Activated T-helper 1 cell treated with Interleukin-2 at 50 U/mL for 16 hours (primary cell): Measurements from ENCODE around the gene WFDC10B.
"Not testable (repeated sequence)": the region's sequence is repeated elsewhere in the genome, so short reads cannot be mapped to it uniquely, and the experiment has no call there.

Experiments
- DNase-seq: peaks from one replicate; pipeline ENCODE4 v3.0.0-alpha.2; 2020; ENCODE audit warnings: low read depth

The WFDC10B gene

DNA sequence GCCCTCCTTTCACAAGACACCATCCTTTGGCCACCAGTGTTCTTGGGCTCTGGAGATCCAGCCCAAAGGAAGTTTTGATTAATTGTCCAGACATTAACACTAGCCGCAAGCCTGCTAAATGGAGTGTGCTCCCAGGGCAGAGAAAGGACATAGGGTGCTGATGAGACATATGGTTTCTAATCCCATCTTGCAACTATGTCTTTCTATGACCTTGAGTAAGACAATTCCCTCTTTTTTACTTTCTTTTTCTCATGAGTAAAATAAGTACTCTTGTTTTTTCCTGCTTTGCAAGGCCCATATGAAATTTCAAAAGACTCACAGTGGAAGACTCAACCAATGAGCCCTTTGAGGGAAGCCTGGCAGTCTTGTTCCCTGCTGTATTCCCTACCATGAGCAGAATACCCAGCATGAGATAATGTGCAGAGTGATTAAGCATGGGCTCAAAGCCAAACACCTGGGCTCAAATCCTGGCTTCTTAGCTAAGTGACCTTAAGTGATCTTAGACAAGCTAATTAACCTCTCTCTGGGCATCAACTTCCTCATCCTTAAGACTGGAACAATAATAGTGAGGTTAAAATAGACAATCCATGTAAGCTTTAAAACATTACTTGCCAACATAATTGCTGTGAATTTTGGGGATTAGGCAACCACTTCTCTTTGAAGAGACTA, at the start of gene WFDC10B:
WFDC10B (minus strand) TSS at position 51 of the 669 bp plus-strand sequence. CDS start 19,027 bp downstream, outside the sequence.
- DNase-seq, result no peak

DNA sequence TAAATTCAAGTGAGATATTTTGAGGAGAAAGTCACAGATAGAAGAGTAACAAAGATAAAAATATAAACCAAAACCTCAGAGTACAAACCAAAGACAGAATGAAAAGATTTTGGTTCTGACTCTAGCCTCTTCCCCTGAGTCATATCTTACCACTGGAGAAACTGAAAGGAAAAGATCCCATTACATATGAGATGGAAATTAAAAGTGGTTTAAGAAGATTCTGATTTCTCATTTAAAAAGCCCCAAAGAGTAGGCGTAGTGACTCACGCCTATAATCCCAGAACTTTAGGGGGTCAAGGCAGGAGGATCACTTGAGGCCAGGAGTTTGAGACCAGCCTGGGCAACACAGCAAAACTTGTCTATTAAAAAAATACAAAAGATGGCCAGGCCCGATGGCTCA, 47.9 kb upstream of the WFDC10B start:
- DNase-seq, result no peak

DNA sequence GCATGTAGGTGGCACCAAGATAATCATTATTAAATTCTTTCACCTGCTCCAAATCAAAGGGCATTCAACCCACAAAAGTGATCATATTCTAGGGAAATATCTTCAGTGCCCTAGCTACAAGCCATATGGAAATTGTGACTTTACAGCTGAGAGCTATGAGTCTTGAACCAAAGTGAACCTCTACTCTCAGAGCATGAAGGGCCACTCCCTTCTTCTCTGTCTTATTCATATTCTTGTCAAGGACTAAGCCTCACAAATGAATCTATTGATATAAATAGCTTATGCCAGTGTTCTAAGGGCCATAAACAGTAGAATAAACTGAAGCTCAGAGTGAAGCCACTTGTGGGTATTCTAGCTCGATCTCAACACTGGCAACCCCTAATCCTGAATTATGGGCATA, 46.9 kb upstream of the WFDC10B start:
- no peak for DNase-seq

DNA sequence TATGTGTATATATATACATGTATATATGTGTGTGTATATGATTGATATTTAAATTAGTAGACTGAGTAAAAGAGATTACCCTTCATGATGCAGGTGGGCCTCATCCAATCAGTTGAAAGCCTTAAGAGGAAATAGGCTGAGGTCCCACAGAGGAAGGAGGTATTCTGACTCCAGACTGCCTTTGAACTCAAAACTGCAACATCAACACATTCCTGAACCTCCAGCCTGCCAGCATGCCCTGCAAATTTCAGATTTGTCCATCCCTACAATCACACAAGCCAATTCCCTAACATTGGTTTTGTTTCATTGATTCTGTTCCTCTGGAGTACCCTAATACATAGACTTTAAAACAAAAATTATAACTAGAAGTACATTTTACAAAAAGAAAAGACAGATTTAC, 40.2 kb upstream of the WFDC10B start:
- no peak for DNase-seq

DNA sequence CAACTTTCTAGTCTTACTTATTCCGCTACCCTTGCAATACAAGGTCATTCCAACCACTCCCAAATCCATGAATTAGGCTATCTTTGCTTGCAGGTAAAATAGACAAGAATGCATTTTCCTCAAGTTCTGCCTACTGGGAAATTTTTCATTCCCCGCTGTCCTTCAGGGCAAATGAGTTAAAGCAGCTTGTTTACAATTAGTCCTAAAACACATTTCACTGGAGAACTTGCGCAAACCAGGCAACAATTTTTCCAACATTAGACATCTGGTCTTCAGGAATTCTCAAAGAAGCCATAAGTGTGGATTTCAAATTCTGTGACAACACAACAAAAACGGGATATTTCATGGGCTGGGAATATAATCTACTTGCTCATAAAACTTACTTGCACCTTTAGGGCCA, 37.8 kb upstream of the WFDC10B start:
- no peak for DNase-seq

DNA sequence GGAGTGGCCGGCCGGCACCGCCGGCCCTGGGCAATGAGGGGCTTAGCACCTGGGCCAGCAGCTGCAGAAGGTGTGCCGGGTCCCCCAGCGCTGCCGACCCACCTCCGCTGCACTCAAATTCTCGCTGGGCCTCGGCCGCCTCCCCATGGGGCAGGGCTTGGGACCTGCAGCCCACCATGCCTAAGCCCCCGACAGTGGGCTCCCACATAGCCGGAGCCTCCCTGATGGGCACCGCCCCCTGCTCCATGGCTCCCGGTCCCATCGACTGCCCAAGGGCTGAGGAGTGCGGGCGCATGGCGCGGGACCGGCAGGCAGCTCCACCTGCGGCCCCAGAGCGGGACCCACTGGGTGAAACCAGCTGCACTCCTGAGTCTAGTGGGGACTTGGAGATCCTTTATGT, 31.2 kb upstream of the WFDC10B start:
- DNase-seq, result no peak

DNA sequence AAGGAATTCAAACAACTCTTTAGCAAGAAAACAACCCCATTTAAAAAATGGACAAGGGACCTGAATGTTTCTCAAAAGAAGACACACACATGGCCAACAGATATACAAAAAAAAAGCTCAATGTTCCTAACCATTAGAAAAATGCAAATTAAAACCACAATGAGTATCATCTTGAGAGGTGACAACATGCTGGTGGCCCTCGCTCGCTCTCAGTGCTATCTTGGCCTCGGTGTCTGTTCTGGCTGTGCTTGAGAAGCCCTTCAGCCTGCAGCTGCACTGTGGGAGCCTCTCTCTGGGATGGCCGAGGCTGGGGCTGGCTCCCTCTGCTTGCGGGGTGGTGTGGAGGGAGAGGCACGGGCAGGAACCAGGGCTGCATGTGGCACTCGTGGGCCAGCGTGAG, 30.7 kb upstream of the WFDC10B start:
- DNase-seq, result no peak

DNA sequence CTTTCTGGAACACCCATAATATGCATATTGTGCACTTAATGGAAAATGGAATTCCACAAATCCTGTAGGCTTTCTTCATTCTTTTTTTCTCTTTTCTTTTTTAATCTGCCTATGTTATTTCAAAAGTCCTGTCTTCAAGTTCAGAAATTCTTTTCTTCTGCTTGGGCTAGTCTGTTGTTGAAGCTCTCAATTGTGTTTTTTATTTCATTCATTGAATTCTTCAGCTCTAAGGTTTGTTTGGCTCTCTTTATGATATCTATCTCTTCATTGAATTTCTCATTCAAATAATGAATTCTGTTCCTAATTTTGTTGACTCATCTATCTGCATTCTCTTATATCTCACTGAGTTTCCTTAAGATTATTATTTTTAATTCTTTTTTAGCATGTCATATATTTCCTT, 27.4 kb upstream of the WFDC10B start:
- DNase-seq, result no peak

DNA sequence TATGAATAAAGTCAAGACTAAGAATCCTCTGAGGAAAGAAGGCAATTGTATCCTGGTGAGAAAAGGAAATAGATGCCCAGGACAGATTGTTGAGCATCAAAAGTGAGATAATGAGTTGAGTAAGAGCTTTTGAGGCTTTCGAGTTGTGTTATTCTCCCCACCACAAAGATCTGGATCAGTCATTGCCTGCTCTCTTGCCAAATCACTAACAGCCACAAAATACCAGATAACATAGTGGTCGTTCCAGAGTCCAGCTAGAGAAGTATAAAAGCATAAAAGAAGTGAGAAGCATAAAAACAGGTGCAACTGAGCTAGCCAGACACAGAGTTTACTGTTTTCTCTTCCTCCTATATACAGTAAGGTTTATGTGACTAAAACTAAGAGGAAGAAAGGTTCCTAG, 22.2 kb upstream of the WFDC10B start:
- DNase-seq, result no peak

DNA sequence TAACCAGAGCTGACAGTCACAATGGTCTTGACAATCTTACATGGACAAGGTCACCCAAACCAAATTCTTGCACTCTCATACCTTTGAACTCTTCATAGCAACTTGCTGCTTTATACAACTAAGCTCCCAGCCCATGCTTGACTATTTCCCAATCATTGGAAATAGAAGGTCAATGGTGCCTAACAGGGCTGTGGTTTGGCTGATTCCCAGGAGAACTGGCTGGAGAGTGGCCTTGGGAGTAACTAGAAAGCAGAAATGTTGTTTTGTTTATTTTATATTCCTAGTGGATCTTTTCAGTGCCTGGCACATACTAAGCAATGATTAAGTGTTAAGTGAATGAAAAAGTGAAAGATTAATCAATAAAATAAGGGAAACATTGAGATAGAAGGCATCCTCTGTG, 20.3 kb upstream of the WFDC10B start:
- DNase-seq, result no peak

DNA sequence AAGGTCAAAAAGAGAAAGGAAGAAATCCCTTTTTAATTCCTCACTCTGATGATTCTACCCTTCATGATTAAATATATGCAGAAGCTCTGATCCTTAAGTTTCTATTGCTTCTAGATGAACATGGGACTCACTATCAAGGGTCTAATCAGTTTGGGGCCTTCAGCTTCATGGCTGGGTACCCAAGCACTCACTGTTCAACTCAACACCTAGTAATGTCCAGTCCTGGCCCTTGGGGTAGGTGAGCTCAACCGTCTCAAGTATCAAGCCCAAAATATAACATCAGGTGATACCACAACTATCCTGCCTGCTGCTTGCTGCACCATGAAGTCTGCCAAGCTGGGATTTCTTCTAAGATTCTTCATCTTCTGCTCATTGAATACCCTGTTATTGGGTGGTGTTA, 17.2 kb upstream of the WFDC10B start, which contains the start of gene SPINT4:
SPINT4 (plus strand) TSS at position 301 of the 400 bp plus-strand sequence; CDS start at position 322, 21 bp downstream.
- DNase-seq, result no peak

DNA sequence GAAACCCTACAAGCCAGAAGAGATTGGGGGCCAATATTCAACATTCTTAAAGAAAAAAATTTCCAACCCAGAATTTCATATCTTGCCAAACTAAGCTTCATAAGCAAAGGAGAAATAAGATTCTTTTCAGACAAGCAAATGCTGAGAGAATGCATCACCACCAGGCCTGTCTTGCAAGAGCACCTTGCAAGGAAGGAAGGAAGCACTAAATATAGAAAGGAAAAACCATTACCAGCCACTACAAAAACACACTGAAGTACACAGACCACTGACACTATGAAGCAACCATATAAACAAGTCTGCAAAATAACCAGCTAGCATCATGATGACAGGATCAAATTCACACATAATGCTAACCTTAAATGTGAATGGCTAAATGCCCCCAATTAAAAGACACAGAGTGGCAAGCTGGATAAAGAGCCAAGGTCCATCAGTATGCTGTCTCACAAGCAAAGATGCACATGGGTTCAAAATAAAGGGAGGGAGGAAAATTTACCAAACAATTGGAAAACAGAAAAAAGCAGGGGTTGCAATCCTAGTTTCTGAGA, 11.4 kb upstream of the WFDC10B start:
- not testable (repeated sequence) for DNase-seq

DNA sequence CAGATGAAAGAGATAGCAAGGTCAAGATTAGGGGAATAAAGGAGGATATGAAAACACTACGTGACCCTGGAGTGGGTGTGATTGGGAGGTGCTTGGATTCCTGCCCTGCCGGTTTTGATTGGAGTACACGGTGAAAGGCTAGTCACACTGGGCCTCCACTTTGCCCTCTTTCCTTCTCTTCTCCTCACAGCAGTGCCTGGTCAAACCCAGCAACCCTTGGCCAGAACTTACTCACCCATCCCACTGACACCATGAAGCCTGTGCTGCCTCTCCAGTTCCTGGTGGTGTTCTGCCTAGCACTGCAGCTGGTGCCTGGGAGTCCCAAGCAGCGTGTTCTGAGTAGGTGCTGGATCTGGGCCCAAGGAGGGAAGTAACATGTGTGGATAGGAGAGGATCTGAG, 2.9 kb downstream of the WFDC10B start, which contains the start of gene WFDC13:
WFDC13 (plus strand) TSS at position 166 of the 400 bp plus-strand sequence; CDS start at position 252, 86 bp downstream.
- no peak for DNase-seq

DNA sequence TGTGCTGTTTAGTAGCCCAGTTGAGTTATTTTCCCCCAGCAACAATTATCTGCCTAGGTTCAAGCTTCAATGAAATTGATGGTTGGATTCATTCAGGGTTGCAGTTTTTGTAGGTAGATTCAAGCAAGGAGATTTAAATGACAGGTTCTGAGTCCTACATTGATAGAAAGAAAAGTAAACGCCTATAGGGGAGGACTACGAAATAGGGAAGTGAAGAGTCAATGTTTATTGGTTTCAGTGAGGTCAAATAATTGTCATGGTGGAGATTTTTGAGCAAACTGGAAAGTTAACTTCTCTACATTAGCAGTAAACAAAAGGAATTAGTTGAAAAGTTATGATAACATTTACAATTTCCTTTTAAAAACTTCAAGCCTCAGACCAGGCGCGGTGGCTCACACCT, 3.7 kb downstream of the WFDC10B start:
- no peak for DNase-seq

DNA sequence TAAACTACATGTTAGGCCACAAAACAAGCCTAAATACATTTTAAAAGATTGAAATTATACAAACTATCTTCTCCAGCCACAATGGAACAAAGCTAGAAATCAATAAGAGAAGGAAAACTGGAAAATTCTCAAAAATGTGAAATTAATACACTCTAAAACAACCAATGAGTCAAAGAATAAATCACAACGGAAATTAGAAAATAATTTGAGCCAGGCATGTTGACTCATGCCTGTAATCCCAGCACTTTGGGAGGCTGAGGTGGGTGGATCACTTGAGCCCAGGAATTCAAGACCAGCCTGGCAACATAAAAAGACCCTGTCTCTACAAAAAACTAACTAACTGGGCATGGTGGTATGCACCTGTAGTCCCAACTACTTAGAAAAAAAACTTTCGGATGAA, 9.3 kb downstream of the WFDC10B start:
- DNase-seq, result no peak

DNA sequence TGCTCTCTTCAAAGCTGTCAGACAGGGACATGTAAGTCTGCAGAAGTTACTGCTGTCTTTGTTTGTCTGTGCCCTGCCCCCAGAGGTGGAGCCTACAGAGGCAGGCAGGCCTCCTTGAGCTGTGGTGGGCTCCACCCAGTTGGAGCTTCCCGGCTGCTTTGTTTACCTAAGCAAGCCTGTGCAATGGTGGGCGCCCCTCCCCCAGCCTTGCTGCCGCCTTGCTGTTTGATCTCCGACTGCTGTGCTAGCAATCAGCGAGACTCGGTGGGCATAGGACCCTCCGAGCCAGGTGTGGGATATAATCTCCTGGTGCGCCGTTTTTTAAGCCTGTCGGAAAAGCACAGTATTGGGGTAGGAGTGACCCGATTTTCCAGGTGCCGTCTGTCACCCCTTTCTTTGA, 11.5 kb downstream of the WFDC10B start:
- not testable (repeated sequence) for DNase-seq

DNA sequence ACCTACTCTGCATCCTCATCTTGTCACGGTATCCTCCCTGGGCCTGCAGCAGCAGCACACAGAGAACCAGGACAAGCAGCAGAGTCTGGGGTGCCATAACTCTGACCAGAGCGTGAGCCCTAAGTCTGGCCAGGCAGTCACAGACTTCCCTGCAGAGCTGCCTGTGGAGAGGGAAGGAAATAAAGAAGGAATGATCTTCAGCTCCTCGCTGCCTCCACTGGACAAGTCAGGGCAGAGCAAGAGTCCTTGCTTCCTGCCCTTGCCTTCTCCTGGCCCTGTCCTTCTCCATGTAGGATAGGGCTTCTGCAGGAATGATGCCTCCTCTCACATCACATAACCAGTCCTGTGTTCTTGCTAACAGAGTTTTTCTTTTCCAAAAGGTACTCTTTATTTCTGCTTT, 18.9 kb downstream of the WFDC10B start:
- no peak for DNase-seq

DNA sequence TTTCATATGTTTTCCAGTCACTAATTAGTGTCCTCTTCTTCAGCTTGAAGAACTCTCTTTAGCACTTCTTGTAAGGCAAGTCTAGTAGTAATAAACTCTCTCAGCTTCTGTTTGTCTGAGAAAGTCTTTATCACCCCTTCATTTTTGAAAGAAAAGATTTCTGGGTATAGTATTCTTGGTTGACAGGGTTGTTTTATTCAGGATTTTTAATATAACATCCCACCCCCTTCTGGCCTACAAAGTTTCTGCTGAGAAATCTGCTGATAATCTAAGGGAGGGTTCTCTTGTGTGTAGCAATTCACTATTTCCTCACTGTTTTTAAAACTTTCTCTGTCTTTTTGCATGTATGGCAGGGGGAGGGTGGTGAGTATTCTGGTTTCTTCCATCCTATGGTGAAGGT, 25.2 kb downstream of the WFDC10B start:
- DNase-seq, result no peak

DNA sequence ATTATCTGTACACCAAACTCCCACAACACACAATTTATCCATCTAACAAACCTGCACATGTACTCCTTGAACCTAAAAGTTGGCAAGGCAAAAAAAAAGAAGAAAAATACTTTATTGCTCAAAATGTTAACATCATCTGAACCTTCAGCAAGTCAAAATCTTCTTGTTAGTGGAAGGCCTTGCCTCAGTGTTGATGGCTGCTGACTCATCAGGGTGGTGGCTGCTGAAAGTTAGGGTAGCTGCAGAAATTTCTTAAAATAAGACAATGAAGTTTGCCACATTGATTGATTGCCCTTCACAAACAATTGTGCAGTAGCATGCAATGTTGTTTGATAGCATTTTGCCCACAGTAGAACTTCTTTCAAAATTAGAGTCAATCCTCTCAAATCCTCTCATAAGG, 32.1 kb downstream of the WFDC10B start:
- no peak for DNase-seq

DNA sequence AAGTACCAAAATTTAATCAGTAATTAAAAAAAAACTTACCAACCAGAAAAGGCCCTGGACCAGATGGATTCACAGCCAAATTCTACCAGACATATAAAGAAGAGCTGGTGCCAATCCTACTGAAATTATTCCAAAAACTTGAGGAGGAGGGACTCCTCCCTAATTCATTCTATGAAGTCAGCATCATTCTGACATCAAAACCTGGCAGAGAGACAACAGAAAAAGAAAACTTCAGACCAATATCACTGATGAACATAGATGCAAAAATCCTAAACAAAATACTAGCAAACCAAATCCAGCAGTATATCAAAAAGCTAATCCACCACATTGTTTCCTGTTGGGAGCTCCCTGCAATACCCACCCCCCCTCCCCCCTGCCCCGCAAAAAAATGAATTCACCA, 34.7 kb downstream of the WFDC10B start, which contains the start of gene WFDC11:
WFDC11 (minus strand) TSS at position 101 of the 400 bp plus-strand sequence. CDS start 19,639 bp downstream, outside the sequence.
- DNase-seq, result no peak

DNA sequence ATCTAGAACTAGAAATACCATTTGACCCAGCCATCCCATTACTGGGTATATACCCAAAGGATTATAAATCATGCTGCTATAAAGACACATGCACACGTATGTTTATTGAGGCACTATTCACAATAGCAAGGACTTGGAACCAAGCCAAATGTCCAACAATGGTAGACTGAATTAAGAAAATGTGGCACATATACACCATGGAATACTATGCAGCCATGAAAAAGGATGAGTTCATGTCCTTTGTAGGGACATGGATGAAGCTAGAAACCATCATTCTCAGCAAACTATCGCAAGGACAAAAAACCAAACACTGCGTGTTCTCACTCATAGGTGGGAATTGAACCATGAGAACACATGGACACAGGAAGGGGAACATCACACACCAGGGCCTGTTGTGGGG, 47.8 kb downstream of the WFDC10B start:
- not testable (repeated sequence) for DNase-seq

DNA sequence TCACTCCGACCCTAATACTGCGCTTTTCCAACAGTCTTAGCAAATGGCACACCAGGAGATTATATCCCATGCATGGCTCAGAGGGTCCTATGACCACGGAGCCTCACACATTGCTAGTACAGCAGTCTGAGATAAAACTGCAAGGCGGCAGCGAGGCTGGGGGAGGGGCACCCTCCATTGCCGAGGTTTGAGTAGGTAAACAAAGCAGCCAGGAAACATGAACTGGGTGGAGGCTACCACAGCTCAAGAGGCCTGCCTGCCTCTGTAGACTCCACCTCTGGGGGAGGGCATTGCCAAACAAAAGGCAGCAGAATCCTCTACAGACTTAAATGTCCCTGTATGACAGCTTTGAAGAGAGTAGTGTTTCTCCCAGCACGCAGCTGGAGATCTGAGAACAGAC, 53.1 kb downstream of the WFDC10B start:
- DNase-seq, result not testable (repeated sequence)

DNA sequence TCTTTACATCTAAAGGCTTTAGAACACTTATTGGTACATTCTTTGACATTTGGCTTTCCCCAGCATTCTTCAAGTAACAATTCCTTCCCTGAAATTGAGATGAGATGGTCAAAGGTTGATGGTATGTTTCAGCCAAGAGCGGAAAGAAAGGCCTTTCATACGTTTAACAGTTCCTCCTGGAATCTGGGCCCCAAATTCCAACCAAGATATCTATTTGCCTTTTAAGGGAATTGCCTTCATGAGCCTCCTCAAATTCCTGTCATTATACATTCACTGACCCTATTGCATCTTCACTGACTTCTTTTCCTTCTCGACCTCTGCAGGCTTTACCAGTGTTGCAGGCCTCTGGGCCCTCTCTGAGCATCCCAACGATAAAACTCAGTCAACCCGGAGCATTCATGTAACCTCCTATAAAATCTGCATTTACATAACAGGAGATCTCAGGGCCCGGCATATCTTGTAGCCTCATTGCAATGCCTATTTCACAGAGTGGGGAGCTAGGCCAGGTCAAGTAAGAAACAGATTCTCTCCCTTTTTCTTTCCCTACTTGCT, 55.4 kb downstream of the WFDC10B start:
- DNase-seq, result no peak
